ENCODE data around the gene INPP5F.
"Not testable (repeated sequence)": the region's sequence is repeated elsewhere in the genome, so short reads cannot be mapped to it uniquely, and the experiment has no call there.

The INPP5F gene

GRCh38 chr10:119740096-119740495, 14.2 kb downstream of the INPP5F start:
- DNase-seq (ENCODE audit: extremely low read depth in 1 of 2, low read depth in 1 of 2) = no peak

DNA sequence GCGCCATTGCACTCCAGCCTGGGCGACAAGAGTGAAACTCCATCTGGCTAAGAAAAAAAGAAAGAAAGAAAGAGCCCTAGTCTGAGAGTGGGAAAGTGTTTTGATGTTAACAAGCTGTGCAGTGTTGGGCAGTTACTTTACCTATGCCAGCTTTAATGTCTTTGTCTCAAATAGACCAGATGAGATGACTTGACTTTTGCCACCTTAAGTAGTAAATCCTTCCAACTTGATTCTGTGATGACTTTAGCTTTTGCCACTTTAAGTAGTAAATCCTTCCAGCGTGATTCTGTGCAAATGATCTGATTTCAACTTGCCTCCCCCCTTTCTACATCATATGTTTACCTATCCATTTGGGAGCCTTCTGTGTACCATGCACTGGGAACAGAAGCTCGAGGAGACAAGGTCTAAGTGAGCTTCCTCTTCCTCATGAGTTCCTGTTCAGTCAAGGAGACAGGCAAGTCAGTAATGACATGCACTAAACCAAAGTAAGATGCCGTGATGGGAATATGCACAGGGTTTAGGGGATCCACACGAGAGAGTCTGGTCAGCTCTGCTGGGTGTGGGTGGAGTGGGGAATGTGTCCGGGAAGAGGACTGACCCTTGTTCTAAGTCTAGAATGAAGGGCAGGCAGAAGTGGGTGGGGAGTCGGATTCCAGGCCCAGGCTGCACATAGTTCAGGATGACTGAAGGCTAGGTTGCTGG, 17.2 kb downstream of the INPP5F start:
- no peak for DNase-seq (ENCODE audit: extremely low read depth in 1 of 2, low read depth in 1 of 2)

DNA sequence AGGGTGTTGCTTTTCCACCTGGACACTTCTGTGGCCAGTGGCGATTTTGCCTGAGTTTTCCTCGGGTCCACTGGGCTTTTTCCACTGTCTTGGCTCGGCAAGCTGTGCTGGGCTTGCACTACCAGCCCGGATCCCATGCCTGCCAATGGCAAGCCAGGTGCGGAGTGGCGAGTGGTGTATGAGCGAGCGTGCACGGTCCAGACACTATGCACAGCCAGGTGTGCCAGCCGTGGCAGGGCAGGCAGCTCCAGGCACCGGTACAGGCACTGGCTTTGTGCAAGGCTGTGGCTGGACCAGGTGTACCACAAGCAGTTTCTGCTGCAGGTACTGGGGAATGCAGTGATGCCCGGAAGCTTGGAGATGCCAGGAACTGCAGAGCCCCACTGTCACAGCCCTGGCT, 22.1 kb downstream of the INPP5F start:
- no peak for DNase-seq (ENCODE audit: extremely low read depth in 1 of 2, low read depth in 1 of 2)

DNA sequence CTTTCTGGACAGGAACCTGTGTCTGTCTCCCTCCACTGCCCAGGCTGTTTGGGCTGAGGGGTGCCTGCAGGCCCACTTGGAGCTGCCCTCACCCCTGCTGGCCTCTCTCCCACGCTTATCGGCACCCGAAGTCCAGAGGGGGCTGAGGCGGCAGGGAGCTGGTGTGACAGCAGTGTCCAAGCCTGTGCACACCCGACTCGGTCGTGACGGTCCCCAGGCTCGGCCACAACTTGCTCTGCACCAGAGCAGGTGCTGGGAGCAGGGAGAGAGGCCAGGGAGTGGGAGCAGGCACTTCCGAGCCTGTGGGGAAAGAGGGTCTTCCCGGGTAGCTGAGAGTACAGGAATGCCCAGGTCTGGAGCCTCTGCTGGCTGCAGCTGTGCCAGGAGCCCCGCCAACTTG, 23.0 kb downstream of the INPP5F start:
- no peak for DNase-seq (ENCODE audit: extremely low read depth in 1 of 2, low read depth in 1 of 2)

DNA sequence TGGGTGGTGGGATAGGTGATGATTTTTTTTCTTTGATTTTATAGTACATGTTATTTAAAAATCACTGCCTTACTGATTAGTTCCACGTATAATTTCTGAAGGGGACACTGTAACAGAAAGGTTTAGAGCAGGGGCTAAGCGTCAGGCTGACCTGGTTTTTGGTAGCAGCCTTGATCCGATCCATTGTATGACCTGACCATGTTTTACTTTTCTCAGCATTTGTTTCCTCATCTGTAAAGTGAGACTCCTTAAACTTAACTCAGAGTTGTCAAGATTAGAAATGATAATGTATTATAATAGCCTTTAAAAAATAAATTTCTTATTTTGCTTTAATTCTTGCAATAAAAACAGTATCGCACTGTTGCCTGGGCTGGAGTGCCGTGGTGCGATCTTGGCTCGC, 23.6 kb downstream of the INPP5F start:
- DNase-seq (ENCODE audit: extremely low read depth in 1 of 2, low read depth in 1 of 2) = no peak

DNA sequence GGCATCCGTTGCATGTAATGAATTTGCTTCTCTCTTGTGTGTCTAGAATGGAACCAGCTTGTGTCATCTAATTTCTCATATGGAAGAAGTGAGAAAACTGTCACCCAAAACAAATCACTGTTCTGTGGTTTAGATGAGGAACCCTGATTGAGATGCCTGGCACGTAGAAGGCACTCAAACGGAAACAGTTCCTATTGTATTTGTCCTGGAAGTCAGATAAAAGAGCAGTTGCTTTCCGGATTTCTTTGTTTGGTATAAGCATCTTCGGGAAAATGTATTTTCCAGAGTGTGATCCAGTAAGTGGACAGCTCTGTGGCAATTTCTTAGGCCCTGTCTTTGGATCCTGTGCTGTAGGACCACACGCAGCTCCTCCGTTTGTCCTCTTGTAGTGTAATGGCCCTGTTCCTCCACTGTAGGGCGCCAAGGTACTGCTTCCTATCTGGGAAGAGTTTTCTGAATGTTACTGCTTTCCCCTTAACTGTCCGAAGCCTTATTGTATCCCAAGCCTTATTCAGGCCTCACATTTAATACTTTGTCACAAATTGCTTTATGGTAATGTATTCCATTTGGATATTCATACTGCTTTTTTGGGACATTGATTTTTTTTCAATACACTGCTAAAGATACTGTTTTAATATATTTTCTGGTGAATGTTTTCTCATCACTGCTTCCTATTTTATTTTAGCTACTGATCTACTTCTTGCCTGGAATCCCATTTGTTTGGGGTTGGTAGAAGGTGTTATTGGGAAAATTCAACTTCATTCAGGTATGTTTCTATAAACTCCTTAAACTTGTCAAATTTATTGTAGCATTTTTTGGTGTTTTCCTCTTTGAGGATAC, 24.8 kb downstream of the INPP5F start:
- peak in 1 of 2 donors; percentile 28 for DNase-seq (ENCODE audit: extremely low read depth in 1 of 2, low read depth in 1 of 2)

DNA sequence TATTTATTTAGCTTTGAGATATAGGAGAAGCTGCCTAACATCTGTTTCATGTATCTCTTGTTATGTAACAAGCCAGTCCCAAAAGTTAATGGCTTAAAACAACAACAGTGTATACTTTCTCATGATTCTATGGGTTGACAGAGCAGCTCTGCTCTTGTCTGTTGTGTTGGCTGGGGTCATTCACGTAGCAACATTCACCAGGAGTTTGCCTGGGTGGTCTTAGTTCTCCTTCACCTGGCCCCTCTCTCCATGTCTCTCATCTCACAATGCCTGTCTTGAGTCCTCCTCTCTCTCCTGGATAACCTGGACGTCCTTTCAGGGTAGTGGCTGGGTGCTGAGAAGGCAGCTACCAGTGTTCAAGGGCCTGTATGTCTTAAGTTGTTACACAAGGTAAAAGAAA, 27.5 kb downstream of the INPP5F start:
- no peak for DNase-seq (ENCODE audit: extremely low read depth in 1 of 2, low read depth in 1 of 2)

DNA sequence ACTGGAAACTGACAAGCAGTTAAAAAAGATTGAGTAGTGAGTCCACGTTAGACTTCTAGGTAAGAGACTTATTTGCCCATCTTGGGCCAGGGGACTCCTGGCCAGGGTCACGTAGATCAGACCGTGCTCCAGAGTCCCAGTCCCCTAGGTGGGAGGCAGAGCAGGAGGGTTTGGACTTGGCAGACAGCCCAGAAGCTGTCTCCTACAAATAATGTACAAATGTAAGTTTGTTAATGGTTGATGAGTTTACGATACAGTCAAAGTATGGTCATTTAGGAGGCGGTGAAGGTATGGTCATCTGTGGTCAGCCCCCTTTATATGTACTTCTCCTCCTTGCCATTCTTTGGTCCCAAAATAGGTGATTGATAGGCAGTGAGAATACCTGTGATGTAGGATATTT, 28.2 kb downstream of the INPP5F start:
- no peak for DNase-seq (ENCODE audit: extremely low read depth in 1 of 2, low read depth in 1 of 2)

DNA sequence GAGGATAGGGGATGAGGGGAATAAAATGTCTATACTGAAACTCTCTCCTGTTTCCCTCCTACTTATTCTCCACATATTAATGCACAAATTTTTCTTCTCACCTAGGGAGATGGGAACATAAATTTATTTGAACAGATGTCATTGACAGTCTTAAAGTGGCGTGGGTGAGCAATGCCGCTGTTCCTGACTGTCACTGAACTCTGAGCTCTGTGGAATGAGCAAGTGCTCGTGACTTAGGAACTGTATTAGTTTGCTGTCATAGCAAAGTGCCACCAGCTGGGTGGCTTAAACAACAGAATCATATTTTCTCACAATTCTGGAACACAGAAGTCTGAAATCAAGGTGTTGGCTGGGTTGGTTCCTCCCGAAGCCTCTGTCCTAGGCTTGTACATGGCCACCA, 29.1 kb downstream of the INPP5F start:
- no peak for DNase-seq (ENCODE audit: extremely low read depth in 1 of 2, low read depth in 1 of 2)

GRCh38 chr10:119755446-119755845, 29.6 kb downstream of the INPP5F start:
- DNase-seq (ENCODE audit: extremely low read depth in 1 of 2, low read depth in 1 of 2) = no peak

DNA sequence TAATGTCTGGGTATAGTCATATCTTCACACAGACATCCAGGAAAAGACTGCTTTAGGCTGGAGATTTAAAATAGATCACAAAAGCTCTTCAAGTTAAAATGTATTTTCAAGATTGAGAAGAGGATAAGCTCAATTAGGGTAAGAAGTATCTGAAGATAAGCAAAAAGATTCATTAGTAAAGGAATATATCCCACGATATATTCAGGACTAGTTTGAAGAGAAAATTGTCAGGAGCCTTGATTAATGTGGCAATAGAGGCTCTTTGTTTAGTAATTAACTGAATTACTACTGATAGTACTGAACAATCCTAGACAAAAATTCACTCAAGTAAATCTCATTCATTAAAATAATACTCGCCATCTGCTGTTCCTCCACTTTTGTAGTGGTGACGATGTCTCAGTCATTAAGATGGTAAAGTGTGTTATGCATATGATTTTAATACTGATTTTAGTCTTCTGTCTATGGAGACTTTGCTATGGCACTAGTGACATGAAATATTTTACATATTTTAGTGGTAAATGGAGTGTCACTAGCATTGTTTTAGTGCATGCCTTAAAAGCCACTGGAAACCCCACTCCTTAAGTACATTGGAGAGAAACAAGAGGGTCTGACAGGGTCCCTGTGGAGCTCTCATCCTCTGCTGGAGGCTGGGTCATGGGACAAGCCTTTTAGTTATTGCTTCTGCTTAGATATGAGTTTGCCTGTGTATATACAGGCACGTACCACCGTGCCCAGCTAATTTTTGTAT, 32.8 kb downstream of the INPP5F start:
- DNase-seq (ENCODE audit: extremely low read depth in 1 of 2, low read depth in 1 of 2) = no peak

GRCh38 chr10:119759832-119760231, 34.0 kb downstream of the INPP5F start:
- no peak for DNase-seq (ENCODE audit: extremely low read depth in 1 of 2, low read depth in 1 of 2)

GRCh38 chr10:119761106-119761505, 35.3 kb downstream of the INPP5F start:
- DNase-seq (ENCODE audit: extremely low read depth in 1 of 2, low read depth in 1 of 2) = no peak

DNA sequence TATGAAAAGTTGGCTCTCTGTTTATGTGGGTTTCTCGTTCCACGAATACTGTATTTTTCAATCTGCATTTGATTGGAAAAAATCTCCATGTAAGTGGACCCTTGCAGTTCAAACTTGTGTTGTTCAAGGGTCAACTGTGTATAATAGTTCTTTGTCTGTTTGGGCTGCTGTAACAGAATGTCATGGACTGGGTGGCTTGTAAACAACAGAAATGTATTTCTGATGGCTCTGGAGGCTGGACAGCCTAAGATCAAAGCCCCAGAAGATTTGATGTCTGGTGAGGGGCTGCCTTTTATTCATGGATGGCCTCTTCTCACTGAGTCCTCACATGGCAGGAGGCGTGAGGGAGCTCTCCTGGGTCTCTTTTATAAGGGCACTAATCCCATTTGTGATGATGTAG, 36.2 kb downstream of the INPP5F start:
- no peak for DNase-seq (ENCODE audit: extremely low read depth in 1 of 2, low read depth in 1 of 2)

- no peak for DNase-seq (ENCODE audit: extremely low read depth in 1 of 2, low read depth in 1 of 2)
Measured at GRCh38 chr10:119762805-119763798, 37.3 kb downstream of the INPP5F start.

GRCh38 chr10:119768455-119769094, 42.7 kb downstream of the INPP5F start:
- DNase-seq (ENCODE audit: extremely low read depth in 1 of 2, low read depth in 1 of 2) = no peak

GRCh38 chr10:119769886-119770285, 44.0 kb downstream of the INPP5F start:
- DNase-seq (ENCODE audit: extremely low read depth in 1 of 2, low read depth in 1 of 2) = no peak

GRCh38 chr10:119770928-119771327, 45.1 kb downstream of the INPP5F start:
- no peak for DNase-seq (ENCODE audit: extremely low read depth in 1 of 2, low read depth in 1 of 2)

GRCh38 chr10:119772334-119772733, 46.5 kb downstream of the INPP5F start:
- no peak for DNase-seq (ENCODE audit: extremely low read depth in 1 of 2, low read depth in 1 of 2)

DNA sequence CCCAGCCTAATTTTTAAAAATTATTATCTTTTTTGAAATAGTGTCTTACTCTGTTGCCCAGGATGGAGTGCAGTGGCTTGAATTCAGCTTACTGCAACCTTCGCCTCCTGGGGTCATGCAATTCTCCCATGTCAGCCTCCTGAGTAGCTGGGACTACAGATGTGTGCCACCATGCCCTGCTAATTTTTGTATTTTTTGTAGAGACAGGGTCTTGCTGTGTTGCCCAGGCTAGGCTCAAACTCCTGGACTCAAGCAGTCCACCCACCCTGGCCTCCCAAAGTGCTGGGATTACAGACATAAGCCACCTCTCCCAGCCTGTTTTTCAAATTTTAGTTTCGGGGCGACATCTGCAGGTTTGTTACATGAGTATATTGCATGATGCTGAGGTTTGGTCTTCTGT, 47.2 kb downstream of the INPP5F start:
- DNase-seq (ENCODE audit: extremely low read depth in 1 of 2, low read depth in 1 of 2) = not testable (repeated sequence)
